Keratinocyte (primary cell): ENCODE measurements around the gene CDIP1. TPM values are rescaled to one million over a fixed set of nuclear protein-coding genes. Genes with fewer than 3 reads are reported as not detected.

Experiments
- DNase-seq: peaks from one replicate; pipeline ENCODE4 v3.0.0-alpha.2; 2011; ENCODE audit warnings: low read depth, missing footprints, low spot score
- FAIRE-seq: peaks from 2 replicates; lab custom pipeline; 2011; peaks lifted over from hg19 to GRCh38; lab: Jason Lieb, UNC
- H2AFZ ChIP-seq: 2 replicates; pipeline ENCODE4 v1.6.0; 2012; ENCODE audit warnings: low read length, control low read depth, inconsistent platforms; ENCODE audit not compliant: control insufficient read depth
- H3K27ac ChIP-seq: 2 replicates; pipeline ENCODE4 v1.5.1; 2011; ENCODE audit warnings: low read length; ENCODE audit not compliant: control insufficient read depth, insufficient read depth
- H3K27me3 ChIP-seq: 3 replicates; pipeline ENCODE4 v1.6.0; 2011; ENCODE audit warnings: low read length; ENCODE audit not compliant: control insufficient read depth, insufficient read depth; ENCODE audit errors: extremely low read depth
- H3K36me3 ChIP-seq, 2 experiments: 2 replicates in 1 of 2; 3 replicates in 1 of 2; pipeline ENCODE4 v1.5.1; 2011; ENCODE audit warnings: low read length in 2 of 2, mild to moderate bottlenecking in 1 of 2; ENCODE audit not compliant: control insufficient read depth in 2 of 2, insufficient read depth in 2 of 2; ENCODE audit errors: extremely low read depth in 1 of 2
- H3K4me1 ChIP-seq: 3 replicates; pipeline ENCODE4 v1.5.1; 2011; ENCODE audit warnings: low read length; ENCODE audit not compliant: control insufficient read depth, insufficient read depth; ENCODE audit errors: extremely low read depth
- H3K4me2 ChIP-seq: 3 replicates; pipeline ENCODE4 v1.6.0; 2011; ENCODE audit warnings: low read depth, low read length; ENCODE audit not compliant: control insufficient read depth, insufficient read depth; ENCODE audit errors: extremely low read depth
- H3K4me3 ChIP-seq, 3 experiments: fragments of 200-600 bp in 1 of 3; sonication (generic) in 1 of 3; 2 replicates in 2 of 3; 3 replicates in 1 of 3; pipeline ENCODE4 v1.5.1; 2011 to 2016; ENCODE audit warnings: low read length in 3 of 3, mild to moderate bottlenecking in 3 of 3, control low read depth in 2 of 3, inconsistent platforms in 1 of 3, low read depth in 1 of 3, mixed read lengths in 1 of 3, mixed run types in 1 of 3, moderate library complexity in 1 of 3; ENCODE audit not compliant: control insufficient read depth in 2 of 3, insufficient read depth in 2 of 3; ENCODE audit errors: extremely low read depth in 1 of 3
- H3K79me2 ChIP-seq: 2 replicates; pipeline ENCODE4 v1.6.0; 2012; ENCODE audit warnings: low read length; ENCODE audit not compliant: control insufficient read depth, insufficient read depth
- H3K9ac ChIP-seq: 3 replicates; pipeline ENCODE4 v1.6.0; 2011; ENCODE audit warnings: low read length; ENCODE audit not compliant: control insufficient read depth, insufficient read depth; ENCODE audit errors: extremely low read depth
- H3K9me1 ChIP-seq: 3 replicates; pipeline ENCODE4 v1.6.0; 2011; ENCODE audit warnings: low read length; ENCODE audit not compliant: control insufficient read depth, insufficient read depth; ENCODE audit errors: extremely low read depth
- H3K9me3 ChIP-seq: 2 replicates; pipeline ENCODE4 v1.5.1; 2012; ENCODE audit warnings: low read depth, low read length; ENCODE audit not compliant: control insufficient read depth
- H4K20me1 ChIP-seq: 3 replicates; pipeline ENCODE4 v1.6.0; 2011; ENCODE audit warnings: low read length; ENCODE audit not compliant: control insufficient read depth, insufficient read depth; ENCODE audit errors: extremely low read depth
- CTCF ChIP-seq, 3 experiments: IDR thresholded peaks in 1 of 3; conservative IDR thresholded peaks in 1 of 3; optimal IDR thresholded peaks in 1 of 3; 2 replicates in 2 of 3; 3 replicates in 1 of 3; pipeline versions ENCODE3 to v1.5.1; 2011; ENCODE audit warnings: low read length in 3 of 3, mild to moderate bottlenecking in 3 of 3, moderate library complexity in 2 of 3, control low read depth in 1 of 3, inconsistent platforms in 1 of 3; ENCODE audit not compliant: insufficient read depth in 2 of 3; ENCODE audit errors: extremely low read depth in 1 of 3
- EZH2 ChIP-seq: IDR thresholded peaks from one replicate; pipeline ENCODE4 v1.6.1; 2012; ENCODE audit warnings: inconsistent platforms, mild to moderate bottlenecking, low read length, moderate library complexity
- dilution Hi-C: fragments of 300-500 bp; cut with MboI; formaldehyde crosslinking; loops from one replicate; pipeline ENCODE4 v1.7.0; 2020; ENCODE audit warnings: low sequenced_read_pairs; ENCODE audit not compliant: extremely low pct_ligation_motif_present
- polyA plus RNA-seq, 5 experiments: library from polyadenylated mRNA; depleted of rRNA in 3 of 5; stranded (reverse) in 3 of 5; stranded (forward) in 1 of 5; unstranded in 1 of 5; fragments of >200 nt; gene quantifications; 1 replicate in 1 of 5; 2 replicates in 3 of 5; 3 replicates in 1 of 5; pipeline versions ENCODE4 v1.2.1 to v1.2.3, GENCODE V29; 2011 to 2012; ENCODE audit warnings: missing spikeins in 2 of 5, low read depth in 1 of 5, low replicate concordance in 1 of 5

CDIP1 gene
- polyA plus RNA-seq, 1 donor (not counting 4 experiments of a cell fraction or from before 2014, with no cell fraction given) = 19.8 TPM

- H3K36me3 ChIP-seq = peaks cover 11 to 21% of the 10 kb centered on the region in 2 experiments
- H3K9me1 ChIP-seq = peaks cover 5% of the 10 kb centered on the region
- no peak for TF ChIP-seq CTCF (optimal IDR thresholded peaks at IDR 0.05 in 1 of 3, IDR thresholded peaks at IDR 0.05 in 1 of 3, conservative IDR thresholded peaks at IDR 0.05 in 1 of 3; ENCODE audit: extremely low read depth in 1 of 3, insufficient read depth in 2 of 3, low read length in 3 of 3)
- TF ChIP-seq EZH2 = no peak
- no peak overlapping the region for H3K9ac ChIP-seq
- H3K27me3 ChIP-seq = no peaks in the 10 kb centered on the region
- no peak overlapping the region for H3K4me2 ChIP-seq
- FAIRE-seq (no peak), DNase-seq (no peak)
- H4K20me1 ChIP-seq = no peaks in the 10 kb centered on the region
- dilution Hi-C loops = no loop called here
- H2AFZ ChIP-seq = no peak overlapping the region
- peaks cover 23% of the 10 kb centered on the region for H3K4me1 ChIP-seq
- H3K79me2 ChIP-seq = peaks cover 66% of the 10 kb centered on the region
- H3K27ac ChIP-seq = no peak overlapping the region
- H3K9me3 ChIP-seq = no peaks in the 10 kb centered on the region
- no peak overlapping the region for H3K4me3 ChIP-seq
These were observed 6.8 kb downstream of the CDIP1 start for GRCh38 chr16:4531811-4532210.

- Histone ChIP-seq H3K79me2 (peaks cover 62% of the 10 kb centered on the region), H3K27ac (peak overlapping the region; percentile 61), H4K20me1 (no peaks in the 10 kb centered on the region), H3K9ac (peak overlapping the region; percentile 68), H3K9me1 (peaks cover 5% of the 10 kb centered on the region), H3K36me3 (peaks cover 4 to 20% of the 10 kb centered on the region in 2 experiments), H2AFZ (peak overlapping the region; percentile 32), H3K27me3 (no peaks in the 10 kb centered on the region), H3K4me3 (peak overlapping the region in 2 of 3 experiments; percentile 43 to 54), H3K4me2 (peak overlapping the region; percentile 79), H3K4me1 (peaks cover 14% of the 10 kb centered on the region), H3K9me3 (no peaks in the 10 kb centered on the region)
- DNase-seq (no peak), FAIRE-seq (peak; percentile 89)
- dilution Hi-C loops = no loop called here
- no peak for TF ChIP-seq EZH2
- peak in 1 of 3 experiments; percentile 11 for TF ChIP-seq CTCF (optimal IDR thresholded peaks at IDR 0.05 in 1 of 3, IDR thresholded peaks at IDR 0.05 in 1 of 3, conservative IDR thresholded peaks at IDR 0.05 in 1 of 3; ENCODE audit: extremely low read depth in 1 of 3, insufficient read depth in 2 of 3, low read length in 3 of 3)
These were observed 9.2 kb downstream of the CDIP1 start for GRCh38 chr16:4529085-4530060.
